K562 (cell line): ENCODE data around the gene LY6G6C. TPM values are rescaled to one million over a fixed set of nuclear protein-coding genes. Genes with fewer than 3 reads are reported as not detected.

ENCODE experiments used
- ADNP ChIP-seq: fragments of 200-800 bp; sonication (Bioruptor generic); IDR thresholded peaks from 2 replicates; pipeline ENCODE4 v1.6.1; 2016; ENCODE audit warnings: missing genetic modification characterization, missing compliant biosample characterization
- CBFA2T3 ChIP-seq: fragments of 450-650 bp; IDR thresholded peaks from 2 replicates; pipeline ENCODE4 v1.6.1; 2017
- CHD1 ChIP-seq: fragments of 200-600 bp; sonication (generic); IDR thresholded peaks from one replicate; pipeline ENCODE4 v1.6.1; 2012; ENCODE audit warnings: mild to moderate bottlenecking, moderate library complexity, low read length, inconsistent platforms
- CHD2 ChIP-seq: IDR thresholded peaks from 2 replicates; pipeline ENCODE4 v1.6.1; 2011; ENCODE audit warnings: low read depth, low read length
- CTBP1 ChIP-seq: fragments of 450-650 bp; IDR thresholded peaks from 2 replicates; pipeline ENCODE4 v1.6.1; 2016; ENCODE audit warnings: borderline replicate concordance
- E2F5 ChIP-seq: sonication (generic); formaldehyde crosslinking; IDR thresholded peaks from 2 replicates; pipeline ENCODE4 v1.8.0; 2022; ENCODE audit warnings: mild to moderate bottlenecking, missing genetic modification reagents
- ETS1 ChIP-seq: conservative IDR thresholded peaks from 2 replicates; pipeline ENCODE4 v1.6.1; 2011; ENCODE audit warnings: low read depth, mild to moderate bottlenecking, low read length; ENCODE audit not compliant: control insufficient read depth
- HDGF ChIP-seq: fragments of 450-650 bp; IDR thresholded peaks from 2 replicates; pipeline ENCODE4 v1.6.1; 2016
- MEF2A ChIP-seq: IDR thresholded peaks from 2 replicates; pipeline ENCODE4 v1.6.1; 2011; ENCODE audit warnings: low read depth, mild to moderate bottlenecking, low read length, moderate library complexity; ENCODE audit not compliant: control insufficient read depth
- MIER1 ChIP-seq: fragments of 450-650 bp; IDR thresholded peaks from 2 replicates; pipeline ENCODE4 v1.6.1; 2016; ENCODE audit warnings: antibody characterized with exemption, mild to moderate bottlenecking, low read depth
- MYC ChIP-seq, 2 experiments: fragments of 250-450 bp in 1 of 2; sonication (Bioruptor Pico) in 1 of 2; IDR thresholded peaks; 2 replicates each; pipeline versions ENCODE4 v1.5.1 to v1.6.1; 2012 to 2021; ENCODE audit warnings: low read depth in 2 of 2, borderline replicate concordance in 1 of 2, improper control_type of control experiment in 1 of 2, low read length in 1 of 2, mild to moderate bottlenecking in 1 of 2, moderate library complexity in 1 of 2
- NCOA2 ChIP-seq, 2 experiments: fragments of 450-650 bp; IDR thresholded peaks; 2 replicates each; pipeline ENCODE4 v1.6.1; 2018; ENCODE audit warnings: mild to moderate bottlenecking in 2 of 2, moderate library complexity in 1 of 2; ENCODE audit not compliant: partially characterized antibody in 2 of 2
- NCOR1 ChIP-seq: fragments of 450-650 bp; IDR thresholded peaks from 2 replicates; pipeline ENCODE4 v1.6.1; 2016; ENCODE audit warnings: mild to moderate bottlenecking, moderate library complexity
- NONO ChIP-seq, 2 experiments: fragments of 200-400 bp in 1 of 2; fragments of 450-650 bp in 1 of 2; formaldehyde crosslinking in 1 of 2; IDR thresholded peaks; 2 replicates each; pipeline ENCODE4 v1.6.1; 2017; ENCODE audit warnings: low read depth in 2 of 2, mild to moderate bottlenecking in 2 of 2, moderate library complexity in 2 of 2, low read length in 1 of 2
- RBM14 ChIP-seq: fragments of 200-400 bp; formaldehyde crosslinking; IDR thresholded peaks from 2 replicates; pipeline ENCODE4 v1.6.1; 2018; ENCODE audit warnings: low read depth, mild to moderate bottlenecking, low read length, moderate library complexity, borderline replicate concordance; ENCODE audit not compliant: insufficient read depth
- RFX1 ChIP-seq: fragments of 450-650 bp; IDR thresholded peaks from 2 replicates; pipeline ENCODE4 v1.6.1; 2016; ENCODE audit warnings: mild to moderate bottlenecking, moderate library complexity
- RFX5 ChIP-seq: IDR thresholded peaks from 2 replicates; pipeline ENCODE4 v1.6.1; 2011; ENCODE audit warnings: low read depth, mild to moderate bottlenecking, improper control_type of control experiment, low read length
- SMARCC2 ChIP-seq: fragments of 450-650 bp; IDR thresholded peaks from 2 replicates; pipeline ENCODE4 v1.6.1; 2017; ENCODE audit warnings: antibody characterized with exemption, moderate library complexity, mild to moderate bottlenecking, low read depth
- SREBF1 ChIP-seq: fragments of 150-350 bp; IDR thresholded peaks from 2 replicates; pipeline ENCODE4 v1.6.1; 2014; ENCODE audit warnings: antibody characterized with exemption, low read depth, low read length, borderline replicate concordance
- STAG1 ChIP-seq: sonication (generic); formaldehyde crosslinking; IDR thresholded peaks from 2 replicates; pipeline ENCODE4 v1.5.0; 2020; ENCODE audit warnings: missing genetic modification reagents, borderline replicate concordance
- ZC3H11A ChIP-seq: IDR thresholded peaks from 2 replicates; pipeline ENCODE4 v1.6.1; 2012; ENCODE audit warnings: low read depth, low read length, improper control_type of control experiment
- ZNF197 ChIP-seq: fragments of 200-800 bp; sonication (Bioruptor generic); IDR thresholded peaks from 2 replicates; pipeline ENCODE4 v1.6.1; 2016; ENCODE audit warnings: low read depth, missing genetic modification characterization, missing compliant biosample characterization
- ZNF212 ChIP-seq: fragments of 450-650 bp; formaldehyde crosslinking; IDR thresholded peaks from 2 replicates; pipeline ENCODE4 v1.4.0; 2020; ENCODE audit warnings: mild to moderate bottlenecking
- ZNF23 ChIP-seq: fragments of 250-450 bp; sonication (Bioruptor Pico); IDR thresholded peaks from 2 replicates; pipeline ENCODE4 v1.4.0; 2020; ENCODE audit warnings: mild to moderate bottlenecking
- ZNF277 ChIP-seq: fragments of 250-450 bp; sonication (Bioruptor Pico); IDR thresholded peaks from 2 replicates; pipeline ENCODE4 v1.8.0; 2022; ENCODE audit warnings: inconsistent platforms, mild to moderate bottlenecking, moderate library complexity, borderline replicate concordance
- ZNF57 ChIP-seq: fragments of 450-650 bp; formaldehyde crosslinking; IDR thresholded peaks from 2 replicates; pipeline ENCODE4 v1.4.0; 2020; ENCODE audit warnings: mild to moderate bottlenecking, moderate library complexity
- ZNF77 ChIP-seq: fragments of 250-450 bp; sonication (Bioruptor Pico); IDR thresholded peaks from 2 replicates; pipeline ENCODE4 v1.5.0; 2020
- ZNF778 ChIP-seq: fragments of 450-650 bp; formaldehyde crosslinking; IDR thresholded peaks from 2 replicates; pipeline ENCODE4 v1.4.0; 2020; ENCODE audit warnings: mild to moderate bottlenecking, moderate library complexity
- ZNF780A ChIP-seq: fragments of 250-450 bp; sonication (Bioruptor Pico); IDR thresholded peaks from 2 replicates; pipeline ENCODE4 v1.5.0; 2021; ENCODE audit warnings: mild to moderate bottlenecking
- polyA plus RNA-seq, 8 experiments: library from polyadenylated mRNA; depleted of rRNA in 4 of 8; stranded (reverse) in 5 of 8; unstranded in 3 of 8; fragments of >200 nt; fragmentation: Nextera tagmentation in 2 of 8; fragmentation: Illumina TruSeq in 1 of 8; extraction: Ambion mirVana in 2 of 8; extraction: Trizol in 1 of 8; gene quantifications; 2 replicates each; pipeline versions ENCODE4 v1.2.1 to v1.2.3, GENCODE V29; 2011 to 2014; ENCODE audit warnings: inconsistent platforms in 1 of 8, missing spikeins in 1 of 8
- total RNA-seq, 7 experiments: library from RNA; depleted of rRNA in 6 of 7; stranded (reverse); fragments of >200 nt in 6 of 7; fragmentation: Illumina TruSeq in 2 of 7; extraction: Trizol in 2 of 7; gene quantifications; 2 replicates each; pipeline versions ENCODE4 v1.2.1 to v1.2.3, GENCODE V29; 2011 to 2021; ENCODE audit warnings: low replicate concordance in 1 of 7

The LY6G6C gene
- total and polyA plus RNA-seq, 9 of the 15 experiments (the other 6 are each of a cell fraction or from before 2014, with no cell fraction given): 0.06 to 0.20 TPM; not detected in 7

GRCh38 chr6:31676904-31677303 lies 44.6 kb downstream of the LY6G6C start (continued):
- TF ChIP-seq CHD1: no peak
- no peak for TF ChIP-seq CBFA2T3
- 0 out of 2 replicates have a peak, but pooled peaks have one; percentile 24 for TF ChIP-seq MYC (IDR thresholded peaks at IDR 0.05; ENCODE audit: low read depth, low read length)
- no peak for TF ChIP-seq MYC (CRISPR knock-in tag; IDR thresholded peaks at IDR 0.05; ENCODE audit: borderline replicate concordance, low read depth)
- no peak for TF ChIP-seq ZNF77 (CRISPR knock-in tag)
- TF ChIP-seq ZNF23 (CRISPR knock-in tag): no peak
- TF ChIP-seq E2F5 (CRISPR knock-in tag): no peak
- no peak for TF ChIP-seq HDGF
- TF ChIP-seq SREBF1: no peak
- no peak for TF ChIP-seq RFX5
- TF ChIP-seq ZNF780A (CRISPR knock-in tag): no peak
- TF ChIP-seq NCOA2 (IDR thresholded peaks at IDR 0.05; ENCODE audit: partially characterized antibody in 2 of 2): no peak
- no peak for TF ChIP-seq STAG1 (CRISPR knock-in tag)
- TF ChIP-seq ZNF57 (CRISPR knock-in tag): no peak
- no peak for TF ChIP-seq MEF2A
- TF ChIP-seq SMARCC2: no peak; the same call in 1 of the 2 replicates
- no peak for TF ChIP-seq NONO (IDR thresholded peaks at IDR 0.05; ENCODE audit: low read depth in 2 of 2, low read length in 1 of 2)
- TF ChIP-seq MIER1: no peak
- no peak for TF ChIP-seq RBM14
- TF ChIP-seq NCOR1: no peak
- TF ChIP-seq ZNF277 (CRISPR knock-in tag): no peak
- TF ChIP-seq ETS1: no peak
- TF ChIP-seq RFX1: no peak
- no peak for TF ChIP-seq ZNF197 (CRISPR knock-in tag)
- TF ChIP-seq ADNP (tag): no peak
- no peak for TF ChIP-seq CTBP1
- no peak for TF ChIP-seq ZNF778 (CRISPR knock-in tag)
- TF ChIP-seq ZC3H11A: no peak
- TF ChIP-seq CHD2: no peak
- 0 out of 2 replicates have a peak, but pooled peaks have one; percentile 27 for TF ChIP-seq ZNF212
